ENCODE measurements around the gene DYNLT4.

The DYNLT4 gene

GRCh38 chr1:44835738-44836675 is 28.9 kb upstream of the DYNLT4 start:
- TF ChIP-seq, protein P1, sequence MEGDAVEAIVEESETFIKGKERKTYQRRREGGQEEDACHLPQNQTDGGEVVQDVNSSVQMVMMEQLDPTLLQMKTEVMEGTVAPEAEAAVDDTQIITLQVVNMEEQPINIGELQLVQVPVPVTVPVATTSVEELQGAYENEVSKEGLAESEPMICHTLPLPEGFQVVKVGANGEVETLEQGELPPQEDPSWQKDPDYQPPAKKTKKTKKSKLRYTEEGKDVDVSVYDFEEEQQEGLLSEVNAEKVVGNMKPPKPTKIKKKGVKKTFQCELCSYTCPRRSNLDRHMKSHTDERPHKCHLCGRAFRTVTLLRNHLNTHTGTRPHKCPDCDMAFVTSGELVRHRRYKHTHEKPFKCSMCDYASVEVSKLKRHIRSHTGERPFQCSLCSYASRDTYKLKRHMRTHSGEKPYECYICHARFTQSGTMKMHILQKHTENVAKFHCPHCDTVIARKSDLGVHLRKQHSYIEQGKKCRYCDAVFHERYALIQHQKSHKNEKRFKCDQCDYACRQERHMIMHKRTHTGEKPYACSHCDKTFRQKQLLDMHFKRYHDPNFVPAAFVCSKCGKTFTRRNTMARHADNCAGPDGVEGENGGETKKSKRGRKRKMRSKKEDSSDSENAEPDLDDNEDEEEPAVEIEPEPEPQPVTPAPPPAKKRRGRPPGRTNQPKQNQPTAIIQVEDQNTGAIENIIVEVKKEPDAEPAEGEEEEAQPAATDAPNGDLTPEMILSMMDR (IDR thresholded peaks at IDR 0.05; ENCODE audit: low read length, missing control alignments) = peak; percentile 96
- DNase-seq (ENCODE audit: low read depth) = peak; percentile 91
- no peak overlapping the region for H3K4me3 ChIP-seq (replicated peaks; ENCODE audit: low read depth, low read length)

GRCh38 chr1:44834328-44834727 is 27.2 kb upstream of the DYNLT4 start:
- no peak for DNase-seq (ENCODE audit: low read depth)
- H3K4me3 ChIP-seq (replicated peaks; ENCODE audit: low read depth, low read length) = no peak overlapping the region
- TF ChIP-seq, protein P1 (IDR thresholded peaks at IDR 0.05; ENCODE audit: low read length, missing control alignments) = no peak

GRCh38 chr1:44832056-44832705 is 25.0 kb upstream of the DYNLT4 start:
- no peak overlapping the region for H3K4me3 ChIP-seq (replicated peaks; ENCODE audit: low read depth, low read length)
- no peak for DNase-seq (ENCODE audit: low read depth)
- TF ChIP-seq, protein P1 (IDR thresholded peaks at IDR 0.05; ENCODE audit: low read length, missing control alignments) = no peak

- DNase-seq (ENCODE audit: low read depth) = no peak
- H3K4me3 ChIP-seq (replicated peaks; ENCODE audit: low read depth, low read length) = no peak overlapping the region
- TF ChIP-seq, protein P1 (IDR thresholded peaks at IDR 0.05; ENCODE audit: low read length, missing control alignments) = no peak
Measured at GRCh38 chr1:44831516-44831915, 24.4 kb upstream of the DYNLT4 start.

DNA sequence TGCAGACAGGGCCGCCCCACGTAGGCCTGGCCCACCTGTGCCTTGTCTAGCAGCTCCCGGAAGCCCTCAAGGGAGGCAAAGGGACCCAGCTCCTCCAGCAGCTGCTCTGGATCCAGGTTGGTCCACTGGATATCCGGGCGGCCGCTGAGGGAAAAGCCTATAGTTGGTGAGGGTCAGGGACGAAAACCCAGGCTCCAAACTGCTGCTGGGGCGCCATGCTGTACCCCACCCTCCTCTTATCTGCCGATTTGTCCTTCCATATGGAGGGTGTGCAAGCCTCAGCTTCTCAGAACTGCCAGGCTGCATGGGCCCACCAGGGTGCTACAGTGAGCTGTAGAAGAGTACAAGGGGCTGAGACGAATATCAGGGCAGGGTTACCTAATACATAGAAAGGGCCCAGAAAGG is 23.8 kb upstream of the DYNLT4 start:
- TF ChIP-seq, protein P1 (IDR thresholded peaks at IDR 0.05; ENCODE audit: low read length, missing control alignments) = no peak
- no peak for DNase-seq (ENCODE audit: low read depth)
- H3K4me3 ChIP-seq (replicated peaks; ENCODE audit: low read depth, low read length) = no peak overlapping the region

GRCh38 chr1:44829506-44830384 is 22.6 kb upstream of the DYNLT4 start:
- no peak overlapping the region for H3K4me3 ChIP-seq (replicated peaks; ENCODE audit: low read depth, low read length)
- DNase-seq (ENCODE audit: low read depth) = no peak
- TF ChIP-seq, protein P1 (IDR thresholded peaks at IDR 0.05; ENCODE audit: low read length, missing control alignments) = no peak
